ENCODE results near the gene TREH.

Gene TREH

DNA sequence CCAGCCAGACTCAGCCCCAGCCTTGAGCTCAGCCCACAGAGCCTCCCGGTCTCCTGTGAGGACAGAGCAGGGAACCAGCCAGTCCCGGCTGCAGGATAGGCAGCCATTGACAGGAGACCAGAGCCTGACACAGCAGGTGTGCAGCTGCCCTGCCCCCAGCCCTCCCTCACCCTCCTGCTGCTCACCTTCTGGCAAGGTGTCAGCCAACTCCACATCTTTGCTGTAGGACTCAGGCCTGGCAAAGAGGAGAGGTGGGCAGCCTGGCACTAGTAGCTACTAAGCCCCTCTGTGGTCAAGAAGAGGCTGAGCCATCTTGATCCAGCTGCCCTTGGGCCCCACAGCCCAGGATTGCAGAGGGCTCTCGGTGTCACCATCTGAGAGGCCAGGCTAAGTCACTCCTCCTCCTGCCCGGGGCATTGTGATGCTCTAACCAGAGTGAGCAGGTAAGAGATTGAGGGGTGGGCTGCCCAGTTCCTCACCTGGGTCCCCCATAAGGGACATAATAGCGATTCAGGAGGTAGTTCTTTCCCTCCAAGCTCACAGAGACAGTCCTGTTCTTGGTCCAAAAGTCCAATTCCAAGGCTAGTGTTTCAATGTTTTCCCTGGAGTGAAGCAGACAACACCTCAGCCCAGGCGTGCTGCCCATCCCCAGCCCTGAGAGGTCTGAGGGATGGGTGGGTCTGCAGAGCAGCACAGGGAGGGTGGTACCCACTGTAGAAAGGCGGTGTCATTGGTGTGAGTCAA is 18.6 kb downstream of the TREH start:
- TF ChIP-seq, protein P1, sequence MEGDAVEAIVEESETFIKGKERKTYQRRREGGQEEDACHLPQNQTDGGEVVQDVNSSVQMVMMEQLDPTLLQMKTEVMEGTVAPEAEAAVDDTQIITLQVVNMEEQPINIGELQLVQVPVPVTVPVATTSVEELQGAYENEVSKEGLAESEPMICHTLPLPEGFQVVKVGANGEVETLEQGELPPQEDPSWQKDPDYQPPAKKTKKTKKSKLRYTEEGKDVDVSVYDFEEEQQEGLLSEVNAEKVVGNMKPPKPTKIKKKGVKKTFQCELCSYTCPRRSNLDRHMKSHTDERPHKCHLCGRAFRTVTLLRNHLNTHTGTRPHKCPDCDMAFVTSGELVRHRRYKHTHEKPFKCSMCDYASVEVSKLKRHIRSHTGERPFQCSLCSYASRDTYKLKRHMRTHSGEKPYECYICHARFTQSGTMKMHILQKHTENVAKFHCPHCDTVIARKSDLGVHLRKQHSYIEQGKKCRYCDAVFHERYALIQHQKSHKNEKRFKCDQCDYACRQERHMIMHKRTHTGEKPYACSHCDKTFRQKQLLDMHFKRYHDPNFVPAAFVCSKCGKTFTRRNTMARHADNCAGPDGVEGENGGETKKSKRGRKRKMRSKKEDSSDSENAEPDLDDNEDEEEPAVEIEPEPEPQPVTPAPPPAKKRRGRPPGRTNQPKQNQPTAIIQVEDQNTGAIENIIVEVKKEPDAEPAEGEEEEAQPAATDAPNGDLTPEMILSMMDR (IDR thresholded peaks at IDR 0.05; ENCODE audit: borderline replicate concordance, insufficient read depth, low read depth, low read length): no peak
- H3K4me3 ChIP-seq (ENCODE audit: low read depth, low read length): no peak overlapping the region

DNA sequence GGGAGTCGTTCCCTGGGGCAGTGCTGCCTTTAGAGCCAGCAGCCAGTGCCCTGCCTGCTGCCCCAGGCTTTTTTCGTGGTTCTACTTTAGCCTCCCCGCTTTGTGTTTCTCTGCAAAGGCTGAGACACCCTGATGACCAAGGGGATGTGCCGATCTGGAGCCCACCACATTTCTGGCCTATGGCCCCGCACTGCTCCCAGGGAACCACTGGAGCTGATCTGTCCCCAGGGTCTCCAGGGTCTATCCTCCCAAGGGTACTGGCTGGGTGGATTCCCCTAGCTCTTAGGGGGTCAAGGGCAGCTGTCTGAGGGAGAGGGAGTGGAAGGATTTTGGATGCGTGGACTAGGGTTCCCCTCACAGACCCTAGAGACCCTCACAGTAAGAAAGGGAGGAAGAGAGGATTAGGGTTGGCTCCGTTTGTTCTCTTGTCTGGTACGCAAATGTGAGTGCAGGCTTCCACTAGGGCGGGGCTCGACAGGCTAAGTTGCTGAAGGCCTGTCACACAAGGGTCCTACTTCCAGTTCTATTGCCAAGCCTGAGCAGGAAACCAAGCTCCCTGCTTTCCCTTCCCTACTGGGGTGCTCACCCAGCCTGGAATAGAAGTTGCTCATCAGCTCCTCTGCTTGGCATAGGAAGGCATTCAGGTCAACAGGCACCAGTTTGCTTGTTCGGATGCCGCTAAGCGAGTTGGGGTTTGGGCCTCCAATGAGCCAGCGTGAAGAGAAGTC is 19.3 kb downstream of the TREH start:
- H3K4me3 ChIP-seq (ENCODE audit: low read depth, low read length): no peak overlapping the region
- TF ChIP-seq, protein P1 (IDR thresholded peaks at IDR 0.05; ENCODE audit: borderline replicate concordance, insufficient read depth, low read depth, low read length): no peak

GRCh38 chr11:118659314-118659952 is 20.0 kb downstream of the TREH start:
- H3K4me3 ChIP-seq (ENCODE audit: low read depth, low read length): no peak overlapping the region

DNA sequence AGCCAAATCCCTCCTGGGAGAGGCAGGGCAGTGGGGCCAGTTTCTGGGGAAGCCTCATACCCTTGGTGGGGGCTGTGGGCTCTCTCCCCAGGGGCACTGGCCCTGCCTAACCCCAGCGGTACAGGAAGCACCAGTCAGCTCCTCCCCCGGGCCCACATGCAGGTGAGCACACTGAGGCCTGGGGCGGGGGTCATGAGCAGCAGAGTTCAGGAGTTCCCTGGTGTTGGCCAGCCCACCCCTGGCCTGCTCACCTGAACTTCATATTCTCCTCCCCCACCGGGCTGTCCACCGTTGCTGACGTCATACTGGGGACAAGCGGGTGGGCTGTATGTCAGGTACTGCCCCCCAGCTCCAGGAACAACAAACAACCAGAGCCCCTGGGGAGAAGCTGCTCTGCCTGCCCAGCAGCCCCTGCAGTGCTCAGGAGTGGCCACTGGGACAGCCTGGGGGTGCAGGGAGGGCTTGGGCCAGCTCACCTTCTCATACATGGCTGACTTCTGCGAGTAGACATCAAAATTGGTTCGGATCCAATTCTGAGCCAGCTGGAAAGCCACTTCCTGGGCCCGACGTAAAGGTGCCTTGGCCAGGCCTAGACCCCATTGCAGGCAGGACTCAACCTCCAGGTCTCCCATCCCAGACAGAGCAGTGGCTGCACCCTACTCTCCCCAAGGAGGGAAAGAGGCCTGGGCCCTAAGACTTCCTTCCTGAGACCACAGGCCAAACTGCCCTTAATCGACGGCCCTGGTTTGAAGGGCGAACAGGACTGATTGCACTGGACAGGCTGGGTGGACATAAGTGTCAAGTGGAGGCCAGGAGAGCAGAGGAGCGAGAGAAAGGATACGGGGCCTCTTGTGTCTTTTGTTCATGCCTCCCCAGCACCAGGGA is 20.8 kb downstream of the TREH start:
- TF ChIP-seq, protein P1 (IDR thresholded peaks at IDR 0.05; ENCODE audit: borderline replicate concordance, insufficient read depth, low read depth, low read length): peak; percentile 26; the same call in 1 of the 2 replicates

More at GRCh38 chr11:118659314-118659952, 20.0 kb downstream of the TREH start:
- TF ChIP-seq, protein P1 (IDR thresholded peaks at IDR 0.05; ENCODE audit: borderline replicate concordance, insufficient read depth, low read depth, low read length): peak; percentile 97

DNA sequence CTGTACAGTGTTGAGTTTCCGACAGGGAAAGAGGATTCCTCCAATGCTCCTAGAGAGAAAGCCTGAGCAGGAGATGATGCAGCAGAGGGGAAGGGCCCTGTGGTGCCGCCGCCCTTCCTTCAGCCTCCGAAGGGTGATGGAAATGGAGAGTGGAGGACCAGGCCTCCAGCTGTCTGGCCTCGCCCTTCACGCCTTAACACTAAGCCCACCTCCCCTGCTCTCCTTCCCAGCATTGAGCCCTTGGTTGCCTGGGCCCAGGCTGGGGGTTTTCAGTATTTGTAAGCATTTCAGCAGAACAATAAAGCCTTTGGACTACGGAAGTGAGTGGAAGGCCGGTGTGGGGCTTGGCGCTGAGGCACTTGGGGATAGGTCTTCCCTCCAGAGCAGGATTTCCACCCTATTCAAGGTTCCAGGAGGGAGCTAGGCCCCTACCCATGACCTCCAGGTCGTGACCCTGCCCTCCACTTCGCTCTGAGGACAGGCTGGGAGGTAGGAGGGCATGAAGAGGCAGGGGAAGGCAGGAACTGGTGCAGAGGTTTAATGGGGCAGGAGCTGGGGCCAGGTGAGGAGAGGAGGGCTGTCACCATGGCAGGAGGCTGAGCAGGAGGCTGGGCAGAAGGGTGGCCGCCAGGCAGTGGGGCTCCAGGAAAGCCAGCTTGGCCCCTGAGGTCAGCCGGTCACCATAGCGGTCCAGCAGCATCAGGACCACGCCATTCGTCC is 21.6 kb downstream of the TREH start:
- TF ChIP-seq, protein P1 (IDR thresholded peaks at IDR 0.05; ENCODE audit: borderline replicate concordance, insufficient read depth, low read depth, low read length): no peak
- H3K4me3 ChIP-seq (ENCODE audit: low read depth, low read length): no peak overlapping the region

More for the DNA sequence above, 20.8 kb downstream of the TREH start:
- no peak overlapping the region for H3K4me3 ChIP-seq (ENCODE audit: low read depth, low read length)

DNA sequence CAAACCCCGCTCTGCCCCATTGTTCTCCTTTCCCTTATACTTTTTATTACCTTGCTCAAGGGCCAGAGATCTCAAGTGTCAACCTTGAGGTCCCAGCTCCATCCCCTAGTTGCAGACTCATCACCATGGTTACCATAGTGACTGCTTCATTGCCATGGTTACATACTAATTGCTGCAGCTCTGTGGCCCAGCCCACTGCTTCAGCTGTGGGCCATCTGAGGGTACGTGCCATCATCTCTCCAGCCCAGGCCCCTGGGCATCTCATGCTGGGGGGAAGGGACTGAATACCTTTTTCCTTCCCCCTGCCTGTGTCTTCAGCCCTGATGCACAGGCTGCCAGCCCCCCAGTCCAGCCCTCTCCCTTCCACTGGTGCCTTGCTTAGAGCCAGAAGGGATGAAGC is 22.2 kb downstream of the TREH start:
- TF ChIP-seq, protein P1 (IDR thresholded peaks at IDR 0.05; ENCODE audit: borderline replicate concordance, insufficient read depth, low read depth, low read length): no peak

More for the DNA sequence above, 22.2 kb downstream of the TREH start:
- H3K4me3 ChIP-seq (ENCODE audit: low read depth, low read length): no peak overlapping the region
